ENCODE results near the gene PKNOX1. TPM values are rescaled to one million over a fixed set of nuclear protein-coding genes. Genes with fewer than 3 reads are reported as not detected.

The PKNOX1 gene
- total and polyA plus RNA-seq, 2 experiments from 2014 or later = 29.9 to 76.7 TPM

DNA sequence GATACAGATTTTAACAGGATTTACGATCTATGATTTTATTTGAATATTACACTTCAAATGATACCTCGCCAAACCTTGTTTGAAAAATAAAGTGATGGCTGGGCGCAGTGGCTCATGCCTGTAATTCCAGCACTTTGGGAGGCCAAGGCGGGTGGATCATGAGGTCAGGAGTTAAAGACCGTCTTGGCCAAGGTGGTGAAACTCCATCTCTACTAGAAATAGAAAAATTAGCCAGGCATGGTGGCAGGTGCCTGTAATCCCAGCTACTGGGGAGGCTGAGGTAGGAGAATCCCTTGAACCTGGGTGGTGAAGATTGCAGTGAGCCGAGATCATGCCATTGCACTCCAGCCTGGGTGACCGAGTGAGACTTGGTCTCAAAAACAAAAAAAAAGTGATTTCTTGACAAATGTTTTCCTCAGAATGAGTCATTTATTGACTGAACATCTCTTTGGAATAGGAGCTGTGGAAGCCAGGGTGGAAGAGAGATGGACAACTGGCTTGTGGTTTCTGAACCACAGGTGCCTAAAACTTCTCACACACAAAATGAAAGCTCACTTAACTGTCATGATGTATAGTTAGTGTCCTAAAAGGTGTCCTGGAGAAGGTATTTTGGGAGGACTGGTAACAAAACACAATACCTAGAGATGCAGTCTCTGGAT, 11.9 kb downstream of the PKNOX1 start:
- Histone ChIP-seq H3K36me3 (ENCODE audit: insufficient read depth) (peaks cover 3% of the 10 kb centered on the region; the same call in 1 of the 2 replicates), H3K9me2 (ENCODE audit: insufficient read depth) (no peaks in the 10 kb centered on the region), H3K4me3 (no peak overlapping the region), H3K27me3 (ENCODE audit: insufficient read depth) (no peaks in the 10 kb centered on the region), H3K27ac (ENCODE audit: low read depth) (peak overlapping the region; percentile 67; the same call in 1 of the 2 replicates), H4K20me1 (replicated peaks; ENCODE audit: insufficient read depth) (no peaks in the 10 kb centered on the region; the same call in 1 of the 2 replicates), H3F3A (replicated peaks; ENCODE audit: low read depth) (peaks cover 19% of the 10 kb centered on the region; the same call in 1 of the 2 replicates), H3K79me2 (replicated peaks; ENCODE audit: insufficient read depth) (peaks cover 75% of the 10 kb centered on the region), H3K4me1 (ENCODE audit: insufficient read depth) (peaks cover 39% of the 10 kb centered on the region), H2AFZ (no peak overlapping the region), H3K4me2 (no peak overlapping the region)
- no peak for ATAC-seq
- Mint-ChIP-seq H3K9me3 (no peaks in the 10 kb centered on the region; the same call in 1 of the 3 replicates), H3K27ac (no peak overlapping the region), H3K4me3 (no peak overlapping the region), H3K36me3 (ENCODE audit: low read depth) (peaks cover 14% of the 10 kb centered on the region; the same call in 2 of the 3 replicates), H3K27me3 (ENCODE audit: insufficient read depth, low read depth, poor library complexity) (peaks cover 10% of the 10 kb centered on the region), H3K4me1 (peaks cover 32% of the 10 kb centered on the region)
- TF ChIP-seq JUNB (IDR thresholded peaks at IDR 0.05; ENCODE audit: unreplicated experiment) (no peak), ZNF331 (CRISPR knock-in tag; IDR thresholded peaks at IDR 0.05; ENCODE audit: low read depth) (no peak), STAT1 (IDR thresholded peaks at IDR 0.05; ENCODE audit: unreplicated experiment) (no peak), CREB1 (CRISPR knock-in tag; IDR thresholded peaks at IDR 0.05; ENCODE audit: low read depth) (no peak), ZNF114 (CRISPR knock-in tag; IDR thresholded peaks at IDR 0.05) (no peak), EZH2 (IDR thresholded peaks at IDR 0.05; ENCODE audit: low read depth, unreplicated experiment) (no peak), NANOG (IDR thresholded peaks at IDR 0.05; ENCODE audit: borderline replicate concordance) (no peak), POLR2AphosphoS5 (IDR thresholded peaks at IDR 0.05; ENCODE audit: low read depth) (no peak), EZH2phosphoT487 (IDR thresholded peaks at IDR 0.05; ENCODE audit: unreplicated experiment) (no peak)
- TF ChIP-seq, protein P1, sequence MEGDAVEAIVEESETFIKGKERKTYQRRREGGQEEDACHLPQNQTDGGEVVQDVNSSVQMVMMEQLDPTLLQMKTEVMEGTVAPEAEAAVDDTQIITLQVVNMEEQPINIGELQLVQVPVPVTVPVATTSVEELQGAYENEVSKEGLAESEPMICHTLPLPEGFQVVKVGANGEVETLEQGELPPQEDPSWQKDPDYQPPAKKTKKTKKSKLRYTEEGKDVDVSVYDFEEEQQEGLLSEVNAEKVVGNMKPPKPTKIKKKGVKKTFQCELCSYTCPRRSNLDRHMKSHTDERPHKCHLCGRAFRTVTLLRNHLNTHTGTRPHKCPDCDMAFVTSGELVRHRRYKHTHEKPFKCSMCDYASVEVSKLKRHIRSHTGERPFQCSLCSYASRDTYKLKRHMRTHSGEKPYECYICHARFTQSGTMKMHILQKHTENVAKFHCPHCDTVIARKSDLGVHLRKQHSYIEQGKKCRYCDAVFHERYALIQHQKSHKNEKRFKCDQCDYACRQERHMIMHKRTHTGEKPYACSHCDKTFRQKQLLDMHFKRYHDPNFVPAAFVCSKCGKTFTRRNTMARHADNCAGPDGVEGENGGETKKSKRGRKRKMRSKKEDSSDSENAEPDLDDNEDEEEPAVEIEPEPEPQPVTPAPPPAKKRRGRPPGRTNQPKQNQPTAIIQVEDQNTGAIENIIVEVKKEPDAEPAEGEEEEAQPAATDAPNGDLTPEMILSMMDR (conservative IDR thresholded peaks at IDR 0.05; ENCODE audit: low read depth in 2 of 2) = no peak
- TF ChIP-seq, protein P2, sequence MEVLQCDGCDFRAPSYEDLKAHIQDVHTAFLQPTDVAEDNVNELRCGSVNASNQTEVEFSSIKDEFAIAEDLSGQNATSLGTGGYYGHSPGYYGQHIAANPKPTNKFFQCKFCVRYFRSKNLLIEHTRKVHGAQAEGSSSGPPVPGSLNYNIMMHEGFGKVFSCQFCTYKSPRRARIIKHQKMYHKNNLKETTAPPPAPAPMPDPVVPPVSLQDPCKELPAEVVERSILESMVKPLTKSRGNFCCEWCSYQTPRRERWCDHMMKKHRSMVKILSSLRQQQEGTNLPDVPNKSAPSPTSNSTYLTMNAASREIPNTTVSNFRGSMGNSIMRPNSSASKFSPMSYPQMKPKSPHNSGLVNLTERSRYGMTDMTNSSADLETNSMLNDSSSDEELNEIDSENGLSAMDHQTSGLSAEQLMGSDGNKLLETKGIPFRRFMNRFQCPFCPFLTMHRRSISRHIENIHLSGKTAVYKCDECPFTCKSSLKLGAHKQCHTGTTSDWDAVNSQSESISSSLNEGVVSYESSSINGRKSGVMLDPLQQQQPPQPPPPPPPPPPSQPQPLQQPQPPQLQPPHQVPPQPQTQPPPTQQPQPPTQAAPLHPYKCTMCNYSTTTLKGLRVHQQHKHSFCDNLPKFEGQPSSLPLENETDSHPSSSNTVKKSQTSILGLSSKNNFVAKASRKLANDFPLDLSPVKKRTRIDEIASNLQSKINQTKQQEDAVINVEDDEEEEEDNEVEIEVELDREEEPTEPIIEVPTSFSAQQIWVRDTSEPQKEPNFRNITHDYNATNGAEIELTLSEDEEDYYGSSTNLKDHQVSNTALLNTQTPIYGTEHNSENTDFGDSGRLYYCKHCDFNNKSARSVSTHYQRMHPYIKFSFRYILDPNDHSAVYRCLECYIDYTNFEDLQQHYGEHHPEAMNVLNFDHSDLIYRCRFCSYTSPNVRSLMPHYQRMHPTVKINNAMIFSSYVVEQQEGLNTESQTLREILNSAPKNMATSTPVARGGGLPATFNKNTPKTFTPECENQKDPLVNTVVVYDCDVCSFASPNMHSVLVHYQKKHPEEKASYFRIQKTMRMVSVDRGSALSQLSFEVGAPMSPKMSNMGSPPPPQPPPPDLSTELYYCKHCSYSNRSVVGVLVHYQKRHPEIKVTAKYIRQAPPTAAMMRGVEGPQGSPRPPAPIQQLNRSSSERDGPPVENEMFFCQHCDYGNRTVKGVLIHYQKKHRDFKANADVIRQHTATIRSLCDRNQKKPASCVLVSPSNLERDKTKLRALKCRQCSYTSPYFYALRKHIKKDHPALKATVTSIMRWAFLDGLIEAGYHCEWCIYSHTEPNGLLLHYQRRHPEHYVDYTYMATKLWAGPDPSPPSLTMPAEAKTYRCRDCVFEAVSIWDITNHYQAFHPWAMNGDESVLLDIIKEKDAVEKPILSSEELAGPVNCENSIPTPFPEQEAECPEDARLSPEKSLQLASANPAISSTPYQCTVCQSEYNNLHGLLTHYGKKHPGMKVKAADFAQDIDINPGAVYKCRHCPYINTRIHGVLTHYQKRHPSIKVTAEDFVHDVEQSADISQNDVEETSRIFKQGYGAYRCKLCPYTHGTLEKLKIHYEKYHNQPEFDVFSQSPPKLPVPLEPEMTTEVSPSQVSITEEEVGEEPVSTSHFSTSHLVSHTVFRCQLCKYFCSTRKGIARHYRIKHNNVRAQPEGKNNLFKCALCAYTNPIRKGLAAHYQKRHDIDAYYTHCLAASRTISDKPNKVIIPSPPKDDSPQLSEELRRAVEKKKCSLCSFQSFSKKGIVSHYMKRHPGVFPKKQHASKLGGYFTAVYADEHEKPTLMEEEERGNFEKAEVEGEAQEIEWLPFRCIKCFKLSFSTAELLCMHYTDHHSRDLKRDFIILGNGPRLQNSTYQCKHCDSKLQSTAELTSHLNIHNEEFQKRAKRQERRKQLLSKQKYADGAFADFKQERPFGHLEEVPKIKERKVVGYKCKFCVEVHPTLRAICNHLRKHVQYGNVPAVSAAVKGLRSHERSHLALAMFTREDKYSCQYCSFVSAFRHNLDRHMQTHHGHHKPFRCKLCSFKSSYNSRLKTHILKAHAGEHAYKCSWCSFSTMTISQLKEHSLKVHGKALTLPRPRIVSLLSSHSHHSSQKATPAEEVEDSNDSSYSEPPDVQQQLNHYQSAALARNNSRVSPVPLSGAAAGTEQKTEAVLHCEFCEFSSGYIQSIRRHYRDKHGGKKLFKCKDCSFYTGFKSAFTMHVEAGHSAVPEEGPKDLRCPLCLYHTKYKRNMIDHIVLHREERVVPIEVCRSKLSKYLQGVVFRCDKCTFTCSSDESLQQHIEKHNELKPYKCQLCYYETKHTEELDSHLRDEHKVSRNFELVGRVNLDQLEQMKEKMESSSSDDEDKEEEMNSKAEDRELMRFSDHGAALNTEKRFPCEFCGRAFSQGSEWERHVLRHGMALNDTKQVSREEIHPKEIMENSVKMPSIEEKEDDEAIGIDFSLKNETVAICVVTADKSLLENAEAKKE (CRISPR knock-in tag; IDR thresholded peaks at IDR 0.05) = no peak
- TF ChIP-seq, protein P3, sequence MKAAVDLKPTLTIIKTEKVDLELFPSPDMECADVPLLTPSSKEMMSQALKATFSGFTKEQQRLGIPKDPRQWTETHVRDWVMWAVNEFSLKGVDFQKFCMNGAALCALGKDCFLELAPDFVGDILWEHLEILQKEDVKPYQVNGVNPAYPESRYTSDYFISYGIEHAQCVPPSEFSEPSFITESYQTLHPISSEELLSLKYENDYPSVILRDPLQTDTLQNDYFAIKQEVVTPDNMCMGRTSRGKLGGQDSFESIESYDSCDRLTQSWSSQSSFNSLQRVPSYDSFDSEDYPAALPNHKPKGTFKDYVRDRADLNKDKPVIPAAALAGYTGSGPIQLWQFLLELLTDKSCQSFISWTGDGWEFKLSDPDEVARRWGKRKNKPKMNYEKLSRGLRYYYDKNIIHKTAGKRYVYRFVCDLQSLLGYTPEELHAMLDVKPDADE (IDR thresholded peaks at IDR 0.05) = no peak
- TF ChIP-seq, protein P4, sequence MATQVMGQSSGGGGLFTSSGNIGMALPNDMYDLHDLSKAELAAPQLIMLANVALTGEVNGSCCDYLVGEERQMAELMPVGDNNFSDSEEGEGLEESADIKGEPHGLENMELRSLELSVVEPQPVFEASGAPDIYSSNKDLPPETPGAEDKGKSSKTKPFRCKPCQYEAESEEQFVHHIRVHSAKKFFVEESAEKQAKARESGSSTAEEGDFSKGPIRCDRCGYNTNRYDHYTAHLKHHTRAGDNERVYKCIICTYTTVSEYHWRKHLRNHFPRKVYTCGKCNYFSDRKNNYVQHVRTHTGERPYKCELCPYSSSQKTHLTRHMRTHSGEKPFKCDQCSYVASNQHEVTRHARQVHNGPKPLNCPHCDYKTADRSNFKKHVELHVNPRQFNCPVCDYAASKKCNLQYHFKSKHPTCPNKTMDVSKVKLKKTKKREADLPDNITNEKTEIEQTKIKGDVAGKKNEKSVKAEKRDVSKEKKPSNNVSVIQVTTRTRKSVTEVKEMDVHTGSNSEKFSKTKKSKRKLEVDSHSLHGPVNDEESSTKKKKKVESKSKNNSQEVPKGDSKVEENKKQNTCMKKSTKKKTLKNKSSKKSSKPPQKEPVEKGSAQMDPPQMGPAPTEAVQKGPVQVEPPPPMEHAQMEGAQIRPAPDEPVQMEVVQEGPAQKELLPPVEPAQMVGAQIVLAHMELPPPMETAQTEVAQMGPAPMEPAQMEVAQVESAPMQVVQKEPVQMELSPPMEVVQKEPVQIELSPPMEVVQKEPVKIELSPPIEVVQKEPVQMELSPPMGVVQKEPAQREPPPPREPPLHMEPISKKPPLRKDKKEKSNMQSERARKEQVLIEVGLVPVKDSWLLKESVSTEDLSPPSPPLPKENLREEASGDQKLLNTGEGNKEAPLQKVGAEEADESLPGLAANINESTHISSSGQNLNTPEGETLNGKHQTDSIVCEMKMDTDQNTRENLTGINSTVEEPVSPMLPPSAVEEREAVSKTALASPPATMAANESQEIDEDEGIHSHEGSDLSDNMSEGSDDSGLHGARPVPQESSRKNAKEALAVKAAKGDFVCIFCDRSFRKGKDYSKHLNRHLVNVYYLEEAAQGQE (IDR thresholded peaks at IDR 0.05; ENCODE audit: unreplicated experiment) = no peak
- no peak for DNase-seq (ENCODE audit: low spot score)

Data from GM23338 (cell line).